GM23338 (cell line): ENCODE results near the gene ZFR. TPM values are rescaled to one million over a fixed set of nuclear protein-coding genes. Genes with fewer than 3 reads are reported as not detected.

Experiments used
- ATAC-seq: fragments of 200-7000 bp; cut with Tn5 transposase; 3 replicates; pipeline ENCODE4 v1.9.1; 2020
- DNase-seq: peaks from one replicate; pipeline ENCODE4 v3.0.0-alpha.2; 2015; ENCODE audit warnings: low spot score
- H2AFZ ChIP-seq: fragments of 200-600 bp; sonication (generic); 2 replicates; pipeline ENCODE4 v1.8.0; 2016; ENCODE audit warnings: antibody characterized with exemption, mild to moderate bottlenecking, moderate library complexity
- H3F3A ChIP-seq: fragments of 200-600 bp; sonication (generic); replicated peaks from 2 replicates; pipeline ENCODE4 v1.8.0; 2017; ENCODE audit warnings: antibody characterized with exemption, mixed run types, low read depth
- H3K27ac ChIP-seq: fragments of 200-600 bp; sonication (generic); 2 replicates; pipeline ENCODE4 v1.6.1; 2016; ENCODE audit warnings: low read depth
- H3K27me3 ChIP-seq: fragments of 200-600 bp; sonication (generic); 2 replicates; pipeline ENCODE4 v1.8.0; 2016; ENCODE audit warnings: mild to moderate bottlenecking, mixed run types, moderate library complexity; ENCODE audit not compliant: insufficient read depth
- H3K36me3 ChIP-seq: fragments of 200-600 bp; sonication (generic); 2 replicates; pipeline ENCODE4 v1.8.0; 2016; ENCODE audit warnings: mild to moderate bottlenecking; ENCODE audit not compliant: insufficient read depth
- H3K4me1 ChIP-seq: fragments of 200-600 bp; sonication (generic); 2 replicates; pipeline ENCODE4 v1.8.0; 2016; ENCODE audit warnings: mild to moderate bottlenecking, moderate library complexity; ENCODE audit not compliant: insufficient read depth
- H3K4me2 ChIP-seq: fragments of 200-600 bp; sonication (generic); 2 replicates; pipeline ENCODE4 v1.7.1; 2017; ENCODE audit warnings: mixed run types
- H3K4me3 ChIP-seq: fragments of 200-600 bp; sonication (generic); 2 replicates; pipeline ENCODE4 v1.6.1; 2016; ENCODE audit warnings: mixed run types
- H3K79me2 ChIP-seq: fragments of 200-600 bp; sonication (generic); replicated peaks from 2 replicates; pipeline ENCODE4 v1.8.0; 2017; ENCODE audit warnings: mild to moderate bottlenecking; ENCODE audit not compliant: insufficient read depth
- H3K9me2 ChIP-seq: fragments of 200-600 bp; sonication (generic); 2 replicates; pipeline ENCODE4 v1.8.0; 2017; ENCODE audit not compliant: insufficient read depth
- H4K20me1 ChIP-seq: fragments of 200-600 bp; sonication (generic); replicated peaks from 2 replicates; pipeline ENCODE4 v1.8.0; 2017; ENCODE audit warnings: mild to moderate bottlenecking; ENCODE audit not compliant: insufficient read depth
- H3K27ac Mint-ChIP-seq: 2 replicates; pipeline ENCODE4 v1.8.0; 2020; ENCODE audit warnings: inconsistent platforms, mild to moderate bottlenecking, moderate library complexity, mixed read lengths
- H3K27me3 Mint-ChIP-seq: 3 replicates; pipeline ENCODE4 v1.8.0; 2022; ENCODE audit warnings: low read depth, mild to moderate bottlenecking, moderate library complexity, mixed read lengths, inconsistent platforms; ENCODE audit not compliant: insufficient read depth, poor library complexity
- H3K36me3 Mint-ChIP-seq: 3 replicates; pipeline ENCODE4 v1.8.0; 2021; ENCODE audit warnings: low read depth, mild to moderate bottlenecking, inconsistent platforms, moderate library complexity, mixed read lengths
- H3K4me1 Mint-ChIP-seq: 3 replicates; pipeline ENCODE4 v1.8.0; 2020; ENCODE audit warnings: mild to moderate bottlenecking, inconsistent platforms, mixed read lengths
- H3K4me3 Mint-ChIP-seq: 3 replicates; pipeline ENCODE4 v1.8.0; 2021; ENCODE audit warnings: moderate library complexity, mild to moderate bottlenecking, inconsistent platforms, mixed read lengths
- H3K9me3 Mint-ChIP-seq: 3 replicates; pipeline ENCODE4 v1.8.0; 2020; ENCODE audit warnings: moderate library complexity, mild to moderate bottlenecking, inconsistent platforms, mixed read lengths
- CREB1 ChIP-seq: fragments of 250-450 bp; sonication (Bioruptor Pico); IDR thresholded peaks from 2 replicates; pipeline ENCODE4 v1.5.0; 2020; ENCODE audit warnings: low read depth, mild to moderate bottlenecking, moderate library complexity
- ETS1 ChIP-seq: IDR thresholded peaks from 2 replicates; pipeline ENCODE4 v1.6.1; 2016; ENCODE audit warnings: antibody characterized with exemption
- EZH2 ChIP-seq: fragments of 200-600 bp; sonication (generic); IDR thresholded peaks from one replicate; pipeline ENCODE4 v1.8.0; 2017; ENCODE audit warnings: antibody characterized with exemption, mild to moderate bottlenecking, low read depth; ENCODE audit not compliant: unreplicated experiment
- EZH2phosphoT487 ChIP-seq: fragments of 200-600 bp; sonication (generic); IDR thresholded peaks from one replicate; pipeline ENCODE4 v1.8.1; 2018; ENCODE audit warnings: antibody characterized with exemption; ENCODE audit not compliant: unreplicated experiment
- JUNB ChIP-seq: IDR thresholded peaks from one replicate; pipeline ENCODE4 v1.6.1; 2016; ENCODE audit warnings: antibody characterized with exemption; ENCODE audit not compliant: unreplicated experiment
- NANOG ChIP-seq: IDR thresholded peaks from 2 replicates; pipeline ENCODE4 v1.6.1; 2016; ENCODE audit warnings: antibody characterized with exemption, borderline replicate concordance
- POLR2AphosphoS5 ChIP-seq: IDR thresholded peaks from 2 replicates; pipeline ENCODE4 v1.6.1; 2016; ENCODE audit warnings: antibody characterized with exemption, low read depth
- REST ChIP-seq: IDR thresholded peaks from one replicate; pipeline ENCODE4 v1.6.1; 2018; ENCODE audit warnings: antibody characterized with exemption; ENCODE audit not compliant: unreplicated experiment
- STAT1 ChIP-seq: IDR thresholded peaks from one replicate; pipeline ENCODE4 v1.6.1; 2016; ENCODE audit warnings: antibody characterized with exemption; ENCODE audit not compliant: unreplicated experiment
- ZNF114 ChIP-seq: fragments of 250-450 bp; sonication (Bioruptor Pico); IDR thresholded peaks from 2 replicates; pipeline ENCODE4 v1.5.0; 2020; ENCODE audit warnings: mild to moderate bottlenecking, moderate library complexity
- ZNF331 ChIP-seq: fragments of 250-450 bp; sonication (Bioruptor Pico); IDR thresholded peaks from 2 replicates; pipeline ENCODE4 v1.5.0; 2020; ENCODE audit warnings: low read depth, mild to moderate bottlenecking, moderate library complexity
- ZNF462 ChIP-seq: fragments of 250-450 bp; sonication (Bioruptor Pico); IDR thresholded peaks from 2 replicates; pipeline ENCODE4 v1.5.0; 2020; ENCODE audit warnings: mild to moderate bottlenecking, moderate library complexity
- polyA plus RNA-seq: library from polyadenylated mRNA; unstranded; fragments of >200 nt; fragmentation: Nextera tagmentation; extraction: Ambion mirVana; gene quantifications from 2 replicates; pipeline ENCODE4 v1.2.1, GENCODE V29; 2016
- total RNA-seq: library from RNA; depleted of rRNA; stranded (reverse); fragments of >200 nt; shearing (Covaris generic); gene quantifications from 2 replicates; pipeline ENCODE4 v1.2.3, GENCODE V29; 2014

The ZFR gene
- total and polyA plus RNA-seq, 2 experiments from 2014 or later, result 92.4 to 103 TPM

GRCh38 chr5:32420506-32420905 is 24.0 kb downstream of the ZFR start (continued):
- TF ChIP-seq REST (no peak), CREB1 (no peak), POLR2AphosphoS5 (no peak)

- peaks cover 3% of the 10 kb centered on the region for H3K27me3 Mint-ChIP-seq
- no peaks in the 10 kb centered on the region for H3K9me2 ChIP-seq
- H3K9me3 Mint-ChIP-seq, result no peaks in the 10 kb centered on the region
- H4K20me1 ChIP-seq, result peaks cover 23% of the 10 kb centered on the region
- H2AFZ ChIP-seq, result no peak overlapping the region
- H3K4me2 ChIP-seq, result no peak overlapping the region
- no peak for ATAC-seq
- no peak for DNase-seq
- H3K4me1 Mint-ChIP-seq, result peaks cover 9% of the 10 kb centered on the region; the same call in 2 of the 3 replicates
- no peak overlapping the region for H3K4me3 Mint-ChIP-seq
- peaks cover 16% of the 10 kb centered on the region; the same call in 1 of the 2 replicates for H3K36me3 ChIP-seq
- peaks cover 11% of the 10 kb centered on the region; the same call in 1 of the 2 replicates for H3K4me1 ChIP-seq
- no peak overlapping the region for H3K27ac Mint-ChIP-seq
- no peak overlapping the region for H3K4me3 ChIP-seq
- H3K36me3 Mint-ChIP-seq, result peaks cover 33% of the 10 kb centered on the region
- no peak overlapping the region for H3K27ac ChIP-seq
- peaks cover 70% of the 10 kb centered on the region for H3K79me2 ChIP-seq
- no peaks in the 10 kb centered on the region for H3F3A ChIP-seq
- no peaks in the 10 kb centered on the region for H3K27me3 ChIP-seq
- no peak for TF ChIP-seq CREB1
- TF ChIP-seq STAT1, result no peak
- no peak for TF ChIP-seq JUNB
- no peak for TF ChIP-seq EZH2
- no peak for TF ChIP-seq REST
- no peak for TF ChIP-seq NANOG
- no peak for TF ChIP-seq ZNF462 (CRISPR knock-in tag)
- TF ChIP-seq ZNF331 (CRISPR knock-in tag), result no peak
- no peak for TF ChIP-seq EZH2phosphoT487
- TF ChIP-seq ETS1, result no peak
- no peak for TF ChIP-seq ZNF114 (CRISPR knock-in tag)
Observed at GRCh38 chr5:32419791-32420190, 24.7 kb downstream of the ZFR start.
